Epithelial cell of proximal tubule (primary cell): ENCODE measurements around the gene PGM2L1. TPM values are rescaled to one million over a fixed set of nuclear protein-coding genes. Genes with fewer than 3 reads are reported as not detected.
"Not testable (repeated sequence)": the region's sequence is repeated elsewhere in the genome, so short reads cannot be mapped to it uniquely, and the experiment has no call there.

Experiments used
- DNase-seq: peaks from one replicate; pipeline ENCODE4 v3.0.0-alpha.2; 2011; ENCODE audit warnings: low read depth
- H3K4me3 ChIP-seq: 2 replicates; pipeline ENCODE4 v1.5.1; 2011; ENCODE audit warnings: low read depth, mild to moderate bottlenecking, low read length
- CTCF ChIP-seq: conservative IDR thresholded peaks from 2 replicates; pipeline ENCODE4 v1.5.1; 2012; ENCODE audit warnings: low read depth, mild to moderate bottlenecking, low read length
- total RNA-seq: library from RNA; depleted of rRNA; stranded (reverse); fragments of >200 nt; gene quantifications from 2 replicates; pipeline ENCODE4 v1.2.3, GENCODE V29; 2015

The PGM2L1 gene
- total RNA-seq, 1 donor from 2014 or later = 10.3 TPM

DNA sequence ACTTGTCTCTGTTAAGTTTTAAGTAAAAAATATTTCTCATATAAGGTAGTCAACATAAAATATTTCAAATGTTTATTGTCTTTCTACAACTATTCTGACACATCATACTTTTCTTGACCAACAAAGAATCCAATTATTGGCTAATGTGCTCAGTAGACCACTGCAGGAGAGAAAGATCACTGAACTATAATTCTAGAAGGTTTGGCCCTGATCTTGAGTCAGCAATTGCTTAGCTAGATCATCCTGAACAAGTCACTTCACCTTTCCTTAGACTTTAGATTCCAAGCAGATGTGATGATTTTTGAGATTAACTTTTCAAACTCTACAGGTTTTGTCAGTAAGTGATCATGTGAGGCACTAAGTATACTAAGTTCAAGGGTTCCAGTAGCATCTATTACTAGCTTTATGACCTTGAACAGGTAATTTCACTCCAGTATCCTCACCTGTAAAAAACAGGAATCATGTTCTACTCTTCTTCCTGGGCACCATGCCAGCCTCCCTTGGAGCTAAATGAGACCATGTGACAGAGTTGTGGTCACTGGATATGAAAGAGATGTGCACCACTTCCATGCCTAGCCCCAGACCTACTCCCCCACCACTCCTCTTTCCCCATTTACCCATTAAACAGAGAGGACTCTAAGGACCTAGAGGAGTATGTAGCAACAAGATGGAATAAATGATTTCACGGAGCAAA lies 17.3 kb downstream of the PGM2L1 start:
- no peak for TF ChIP-seq CTCF
- H3K4me3 ChIP-seq = no peak overlapping the region
- DNase-seq = no peak

- no peak for TF ChIP-seq CTCF
- no peak for DNase-seq
- no peak overlapping the region for H3K4me3 ChIP-seq
These were observed 20.5 kb downstream of the PGM2L1 start for GRCh38 chr11:74377689-74378088.

DNA sequence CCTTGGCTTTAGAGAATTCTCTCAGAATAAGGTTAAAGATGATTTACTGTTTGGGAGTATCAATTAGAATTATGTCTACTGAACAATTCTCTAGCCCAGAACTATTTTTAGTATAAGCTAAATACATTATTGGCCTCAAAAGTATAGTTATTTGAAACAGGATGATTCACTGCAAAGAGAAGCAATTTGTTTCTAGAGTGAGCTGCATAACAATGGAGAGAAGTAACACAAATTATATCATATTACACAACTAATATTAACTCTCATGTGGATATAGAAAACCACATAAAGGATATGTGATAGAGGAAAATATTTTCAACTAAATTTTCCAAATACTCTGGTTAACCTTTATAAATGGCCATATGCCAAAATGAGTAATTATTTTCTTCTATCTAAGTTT lies 24.9 kb downstream of the PGM2L1 start:
- no peak for TF ChIP-seq CTCF
- no peak overlapping the region for H3K4me3 ChIP-seq
- DNase-seq = no peak

- no peak for TF ChIP-seq CTCF
- no peak overlapping the region for H3K4me3 ChIP-seq
- no peak for DNase-seq
These were observed 26.8 kb downstream of the PGM2L1 start for GRCh38 chr11:74371269-74372052.

DNA sequence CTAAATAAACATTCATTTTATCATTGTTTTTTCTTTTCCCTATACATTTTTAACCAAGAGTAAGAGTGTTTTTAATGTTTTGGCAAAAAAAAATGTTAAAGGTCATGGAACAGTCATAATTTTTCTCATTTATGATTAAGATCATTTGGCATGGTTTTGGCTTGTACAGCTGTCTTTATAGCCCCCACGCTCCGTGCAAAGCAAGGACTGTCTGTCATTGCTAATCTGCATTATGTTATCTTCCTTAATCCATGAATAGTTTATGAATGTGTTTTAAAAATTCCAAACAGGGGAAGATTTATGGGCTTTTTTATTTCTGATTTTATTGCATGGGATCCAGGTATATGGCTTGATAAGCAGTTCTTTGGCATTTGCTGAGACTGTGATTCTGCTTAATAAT lies 28.1 kb downstream of the PGM2L1 start:
- no peak for TF ChIP-seq CTCF
- no peak for DNase-seq
- H3K4me3 ChIP-seq = no peak overlapping the region

DNA sequence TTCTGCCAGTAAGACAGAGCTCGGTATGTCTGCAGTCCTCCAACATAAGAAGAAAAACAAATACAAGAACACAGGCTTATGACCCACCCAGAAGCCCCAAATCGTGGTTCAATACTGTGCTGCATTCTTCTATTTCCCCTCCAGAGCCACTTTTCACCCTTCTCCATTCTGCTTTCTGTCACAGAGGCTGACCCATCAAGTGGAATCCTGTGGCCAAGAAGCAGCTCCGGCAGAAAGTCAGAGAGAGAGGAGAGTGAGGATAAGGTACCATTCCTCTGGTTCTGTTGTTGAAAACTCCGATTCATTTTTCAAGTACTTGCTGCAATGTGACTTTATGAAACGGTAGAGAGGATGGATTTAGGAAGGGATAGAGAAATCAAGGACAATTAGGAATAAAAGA lies 30.4 kb downstream of the PGM2L1 start:
- no peak for TF ChIP-seq CTCF
- H3K4me3 ChIP-seq = no peak overlapping the region
- no peak for DNase-seq

DNA sequence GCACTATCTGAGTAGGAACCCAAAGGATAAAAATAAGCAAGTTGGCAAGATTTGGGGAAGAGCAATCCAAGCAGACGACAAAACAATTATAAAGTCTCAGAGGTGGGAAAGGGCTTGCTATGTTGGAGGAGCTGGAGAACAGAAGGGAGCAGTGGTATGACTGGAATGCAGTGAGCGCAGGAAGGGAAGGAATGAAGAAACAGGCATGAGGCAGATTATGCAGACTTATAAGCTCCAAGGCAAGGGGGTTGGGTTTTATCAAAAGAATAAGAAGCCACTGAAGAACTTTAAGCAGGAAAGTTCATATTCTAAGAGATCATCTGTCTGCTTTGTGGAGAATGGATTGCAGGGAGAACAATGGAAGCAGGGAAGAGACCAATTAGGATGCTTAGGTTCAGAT lies 31.7 kb downstream of the PGM2L1 start:
- DNase-seq = no peak
- H3K4me3 ChIP-seq = no peak overlapping the region
- no peak for TF ChIP-seq CTCF

- not testable (repeated sequence) for H3K4me3 ChIP-seq, DNase-seq
These were observed 32.4 kb downstream of the PGM2L1 start for GRCh38 chr11:74365805-74366204.
